Neutrophil (primary cell): ENCODE measurements around the gene ARHGEF40.
A peak's percentile ranks its signal among the peaks of the same experiment; 100 is the strongest.

ENCODE experiments used
- H3K27ac ChIP-seq: fragments of 200-600 bp; sonication (generic); 2 replicates; pipeline ENCODE4 v1.5.1; 2016; ENCODE audit warnings: mild to moderate bottlenecking, moderate library complexity
- H3K27me3 ChIP-seq: fragments of 200-600 bp; sonication (generic); 2 replicates; pipeline ENCODE4 v1.6.0; 2016; ENCODE audit warnings: mild to moderate bottlenecking
- H3K36me3 ChIP-seq: fragments of 200-600 bp; sonication (generic); 2 replicates; pipeline ENCODE4 v1.5.1; 2017
- H3K4me1 ChIP-seq, 2 experiments: fragments of 200-600 bp in 1 of 2; sonication (generic) in 1 of 2; 1 replicate in 1 of 2; 2 replicates in 1 of 2; pipeline versions ENCODE4 v1.5.1 to v1.6.1; 2013 to 2016; ENCODE audit warnings: low read depth in 1 of 2, low read length in 1 of 2, mild to moderate bottlenecking in 1 of 2, moderate library complexity in 1 of 2; ENCODE audit not compliant: control insufficient read depth in 1 of 2, insufficient read depth in 1 of 2
- H3K4me3 ChIP-seq, 2 experiments: fragments of 200-600 bp in 1 of 2; sonication (generic) in 1 of 2; 1 replicate in 1 of 2; 2 replicates in 1 of 2; pipeline ENCODE4 v1.5.1; 2013 to 2016; ENCODE audit warnings: low read depth in 1 of 2, low read length in 1 of 2, mild to moderate bottlenecking in 1 of 2, moderate library complexity in 1 of 2
- H3K9me3 ChIP-seq: fragments of 200-600 bp; sonication (generic); 2 replicates; pipeline ENCODE4 v1.5.1; 2016
- TF ChIP-seq, protein P1 (sequence below): fragments of 200-600 bp; sonication (generic); IDR thresholded peaks from 2 replicates; pipeline ENCODE4 v1.5.1; 2016; ENCODE audit warnings: antibody characterized with exemption

The ARHGEF40 gene

DNA sequence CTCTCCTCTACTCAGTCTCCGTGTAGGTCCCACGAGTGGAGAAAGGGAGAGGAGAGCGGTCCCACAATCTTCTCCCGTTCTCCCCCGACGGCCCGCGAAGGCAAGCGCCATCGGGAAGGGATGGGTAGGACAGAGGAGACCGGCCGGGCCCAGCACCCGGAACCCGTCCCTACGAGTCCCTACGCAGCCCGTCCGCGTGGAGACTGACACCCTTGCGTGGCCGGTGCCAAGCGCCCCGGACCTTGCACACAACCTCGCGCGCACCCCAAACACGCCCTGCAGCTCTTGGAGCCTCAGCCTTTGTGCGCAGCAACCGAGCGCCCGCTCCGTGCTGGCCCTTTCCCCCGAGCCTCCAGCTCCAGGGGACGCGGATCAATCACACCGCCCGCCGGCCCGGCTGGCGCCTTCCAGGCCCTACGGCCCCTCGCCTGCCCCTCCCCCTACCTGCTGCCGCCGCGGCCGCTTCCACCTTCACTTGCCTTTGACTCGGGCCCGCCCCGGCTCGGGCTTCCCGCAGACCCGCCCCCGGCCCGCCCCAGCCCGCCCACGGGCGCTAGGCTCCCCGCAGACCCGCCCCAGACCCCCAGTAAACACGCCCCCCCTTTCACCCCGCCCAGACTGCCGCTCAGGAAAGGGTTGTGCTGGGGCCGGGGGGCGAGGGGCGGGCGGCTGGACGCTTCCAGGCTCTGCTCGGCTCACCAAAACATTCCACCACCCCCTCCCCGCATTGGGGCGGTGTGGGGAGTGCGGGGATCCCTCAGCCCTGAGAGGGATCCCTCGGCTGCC lies 45.3 kb upstream of the ARHGEF40 start, which contains the start of gene NDRG2:
NDRG2 (minus strand) TSS at position 477 of the 786 bp plus-strand sequence. CDS start 1,746 bp downstream, outside the sequence.
- H3K9me3 ChIP-seq = no peaks in the 10 kb centered on the region
- H3K4me1 ChIP-seq = peaks cover 7 to 16% of the 10 kb centered on the region in 2 experiments
- H3K27ac ChIP-seq = no peak within 1 kb of the TSS
- peak within 1 kb of the TSS in 1 of 2 experiments; percentile 50 for H3K4me3 ChIP-seq
- H3K27me3 ChIP-seq = peaks cover 74% of the 10 kb centered on the region
- no peaks in the 10 kb centered on the region for H3K36me3 ChIP-seq
- TF ChIP-seq, protein P1, sequence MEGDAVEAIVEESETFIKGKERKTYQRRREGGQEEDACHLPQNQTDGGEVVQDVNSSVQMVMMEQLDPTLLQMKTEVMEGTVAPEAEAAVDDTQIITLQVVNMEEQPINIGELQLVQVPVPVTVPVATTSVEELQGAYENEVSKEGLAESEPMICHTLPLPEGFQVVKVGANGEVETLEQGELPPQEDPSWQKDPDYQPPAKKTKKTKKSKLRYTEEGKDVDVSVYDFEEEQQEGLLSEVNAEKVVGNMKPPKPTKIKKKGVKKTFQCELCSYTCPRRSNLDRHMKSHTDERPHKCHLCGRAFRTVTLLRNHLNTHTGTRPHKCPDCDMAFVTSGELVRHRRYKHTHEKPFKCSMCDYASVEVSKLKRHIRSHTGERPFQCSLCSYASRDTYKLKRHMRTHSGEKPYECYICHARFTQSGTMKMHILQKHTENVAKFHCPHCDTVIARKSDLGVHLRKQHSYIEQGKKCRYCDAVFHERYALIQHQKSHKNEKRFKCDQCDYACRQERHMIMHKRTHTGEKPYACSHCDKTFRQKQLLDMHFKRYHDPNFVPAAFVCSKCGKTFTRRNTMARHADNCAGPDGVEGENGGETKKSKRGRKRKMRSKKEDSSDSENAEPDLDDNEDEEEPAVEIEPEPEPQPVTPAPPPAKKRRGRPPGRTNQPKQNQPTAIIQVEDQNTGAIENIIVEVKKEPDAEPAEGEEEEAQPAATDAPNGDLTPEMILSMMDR = no peak

DNA sequence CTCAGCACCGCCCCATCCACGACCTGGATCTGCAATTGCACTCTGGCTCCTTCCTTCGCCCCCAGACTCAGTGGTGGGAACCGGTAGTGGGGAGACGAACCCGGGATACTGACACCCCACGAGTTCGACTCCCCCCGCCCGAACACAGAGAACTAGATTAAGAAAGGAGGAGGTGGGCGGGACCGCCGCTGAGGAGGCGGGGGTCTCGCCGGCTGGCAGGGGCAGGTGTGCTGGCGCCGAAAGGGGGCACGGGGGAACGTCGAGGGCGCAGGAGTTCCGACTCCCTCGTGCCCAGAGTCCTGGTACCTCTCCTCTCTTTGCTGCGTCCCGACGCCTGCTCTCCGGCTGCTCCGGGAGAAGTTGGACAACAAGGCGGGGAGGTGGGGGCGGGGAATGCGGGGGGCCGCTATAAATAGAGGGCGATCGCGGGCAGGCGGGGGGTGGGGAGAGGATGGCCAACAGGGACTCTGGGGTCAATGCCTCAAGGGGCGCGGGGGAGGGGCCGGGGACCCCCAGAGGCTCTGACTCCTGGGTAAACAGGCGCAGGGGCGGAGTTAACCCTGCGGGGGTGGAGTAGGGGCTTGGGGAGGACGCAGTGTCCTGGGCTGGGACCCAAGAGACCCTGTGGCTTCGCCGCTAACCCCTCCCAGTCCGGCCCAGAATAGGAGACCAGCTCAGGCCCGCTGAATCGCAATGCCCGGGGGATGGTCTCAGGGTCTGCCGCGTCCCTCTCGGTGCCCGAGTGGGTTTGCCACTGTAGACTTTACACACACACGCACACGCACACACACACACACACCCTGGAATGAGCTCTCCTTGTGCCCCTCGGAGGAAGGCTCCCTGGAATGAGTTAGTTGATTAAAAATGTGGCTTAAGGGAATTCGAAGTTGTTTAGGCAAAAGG lies 44.5 kb upstream of the ARHGEF40 start:
- TF ChIP-seq, protein P1 = no peak
- H3K4me1 ChIP-seq = peaks cover 7 to 16% of the 10 kb centered on the region in 2 experiments
- H3K27me3 ChIP-seq = peaks cover 72% of the 10 kb centered on the region
- H3K27ac ChIP-seq = no peak overlapping the region
- no peaks in the 10 kb centered on the region for H3K36me3 ChIP-seq
- peak overlapping the region in 1 of 2 experiments; percentile 50 for H3K4me3 ChIP-seq
- H3K9me3 ChIP-seq = no peaks in the 10 kb centered on the region

DNA sequence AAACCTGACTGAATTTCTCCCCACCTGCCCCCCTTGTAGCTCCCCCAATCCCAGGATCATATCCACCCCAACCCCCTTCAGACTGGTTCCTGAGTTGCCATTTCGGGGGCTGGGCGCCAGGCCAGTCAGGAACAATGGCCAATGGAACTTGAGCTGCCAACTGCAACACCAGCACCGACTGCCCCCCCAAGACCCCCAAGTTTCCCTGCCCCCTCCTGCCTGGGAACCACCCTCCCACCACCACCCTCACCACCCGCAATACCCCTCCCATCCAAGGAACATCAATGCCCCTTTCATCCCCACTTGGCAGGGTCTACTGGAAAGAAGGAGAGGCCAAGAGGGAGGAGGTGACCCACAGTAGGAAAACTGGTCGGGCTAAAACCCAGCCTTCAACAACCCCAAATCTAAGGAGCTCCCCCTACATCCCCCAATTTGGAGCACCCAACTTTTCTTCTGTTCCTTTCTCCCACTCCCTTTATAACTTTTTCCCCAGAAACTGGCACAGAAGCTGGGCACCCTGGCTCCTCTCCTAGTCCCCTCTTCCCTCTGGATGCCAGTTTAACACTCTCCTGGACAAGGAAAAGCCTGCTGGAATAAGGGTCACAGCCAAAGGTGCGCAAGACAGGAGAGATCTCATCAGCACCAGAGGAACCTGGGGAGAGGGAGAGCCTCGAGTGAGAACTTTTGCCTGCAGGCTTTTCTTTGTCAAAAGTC lies 43.7 kb upstream of the ARHGEF40 start:
- Histone ChIP-seq H3K36me3 (no peaks in the 10 kb centered on the region), H3K9me3 (no peaks in the 10 kb centered on the region), H3K4me3 (no peak overlapping the region), H3K4me1 (peaks cover 7 to 16% of the 10 kb centered on the region in 2 experiments), H3K27me3 (peaks cover 64% of the 10 kb centered on the region), H3K27ac (no peak overlapping the region)
- TF ChIP-seq, protein P1 = no peak

DNA sequence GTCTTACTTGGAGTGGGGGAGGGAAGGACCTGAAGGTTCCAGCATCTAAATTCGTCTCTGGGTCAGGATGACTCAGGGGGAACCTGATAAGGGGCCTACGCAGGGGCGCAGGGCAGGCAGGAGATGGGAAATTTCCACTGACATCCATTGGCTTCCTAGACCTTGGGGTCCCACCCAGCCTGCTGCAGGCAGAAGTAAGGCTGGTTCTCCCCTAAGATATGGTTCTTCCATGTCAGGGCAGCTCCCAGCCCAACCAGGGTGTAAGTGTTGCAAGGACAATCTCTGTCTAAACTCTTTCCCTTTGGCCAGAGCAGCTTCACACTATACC lies 43.2 kb upstream of the ARHGEF40 start:
- no peaks in the 10 kb centered on the region for H3K36me3 ChIP-seq
- H3K27ac ChIP-seq = no peak overlapping the region
- no peak overlapping the region for H3K4me3 ChIP-seq
- H3K4me1 ChIP-seq = peaks cover 7 to 16% of the 10 kb centered on the region in 2 experiments
- TF ChIP-seq, protein P1 = no peak
- no peaks in the 10 kb centered on the region for H3K9me3 ChIP-seq
- H3K27me3 ChIP-seq = peaks cover 59% of the 10 kb centered on the region

DNA sequence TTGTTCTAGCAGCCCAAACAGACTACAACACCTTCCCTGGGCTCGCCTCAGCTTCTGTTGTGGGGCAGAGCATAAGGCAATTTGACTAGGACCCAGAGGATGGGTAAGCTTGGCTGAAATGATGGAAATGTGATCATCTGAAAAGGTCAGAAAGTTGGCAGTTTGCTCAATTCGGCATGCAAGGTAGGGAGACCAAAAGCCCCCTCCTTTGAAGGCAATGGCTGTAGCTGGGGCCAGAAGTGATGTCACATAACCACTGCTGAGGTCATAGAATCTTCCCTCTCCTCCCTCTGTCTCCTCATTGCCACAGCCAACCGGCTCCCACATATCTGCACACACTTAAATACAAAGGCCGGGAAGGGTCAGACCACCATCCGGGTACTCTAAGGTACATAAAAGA lies 40.2 kb upstream of the ARHGEF40 start, which contains the start of gene TPPP2:
TPPP2 (plus strand) TSS at position 301 of the 400 bp plus-strand sequence. CDS start 365 bp downstream, outside the sequence.
- Histone ChIP-seq H3K36me3 (no peaks in the 10 kb centered on the region), H3K27me3 (peaks cover 29% of the 10 kb centered on the region), H3K4me3 (no peak within 1 kb of the TSS), H3K9me3 (no peaks in the 10 kb centered on the region), H3K27ac (no peak within 1 kb of the TSS), H3K4me1 (peaks cover 0 to 7% of the 10 kb centered on the region in 2 experiments)
- TF ChIP-seq, protein P1 = no peak
